ENCODE results near the gene KPNA1.

- no peak for TF ChIP-seq CTCF (IDR thresholded peaks at IDR 0.05)
- TF ChIP-seq ZFX (IDR thresholded peaks at IDR 0.05; ENCODE audit: borderline replicate concordance), result no peak
These were observed 8.6 kb upstream of the KPNA1 start for GRCh38 chr3:122523317-122523716.
